ENCODE measurements around the gene GNG3.

The GNG3 gene

DNA sequence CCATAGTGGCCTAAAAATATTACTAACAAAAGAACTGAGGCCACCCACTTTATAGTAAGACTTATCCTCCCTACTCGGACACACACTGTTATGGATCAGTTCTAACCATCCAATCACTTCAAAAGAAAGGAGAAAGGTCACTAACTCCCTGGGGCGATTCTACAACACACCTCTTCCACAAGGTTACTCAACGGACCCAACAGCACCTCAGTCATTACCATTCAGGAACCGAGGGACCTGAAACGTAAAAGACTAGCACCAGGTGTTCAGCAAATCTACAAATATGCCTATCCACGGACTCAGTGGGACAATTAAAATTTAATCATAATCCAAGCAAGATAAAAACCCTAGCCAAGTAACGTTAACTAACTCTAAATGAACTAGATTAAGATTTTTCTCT is 18.2 kb downstream of the GNG3 start:
- ChIA-PET POLR2A (interaction anchor here (0.8 to 3.8 kb wide), 2 partner anchors 16 to 60 kb away, joined by 5 to 22 read pairs; partner anchors contain the start of genes C11orf98 and CSKMT), CTCF (interaction anchor here (0.6 to 1.7 kb wide), 7 partner anchors 12 to 125 kb away, joined by 3 to 5 read pairs (median 3); partner anchors contain the start of genes C11orf98 and CSKMT)
- no peak for DNase-seq
- WGBS (ENCODE audit: insufficient coverage) = 0% methylated on average over 7 of the region's 7 CpGs
- H3K9me3 ChIP-seq (ENCODE audit: control extremely low read depth in 1 of 5, control insufficient read depth in 4 of 5, insufficient read depth in 2 of 5, low read depth in 1 of 5, low read length in 4 of 5) = no peaks in the 10 kb centered on the region
- peaks cover 23 to 44% (median 37%) of the 10 kb centered on the region in 4 experiments for H3K4me1 ChIP-seq (ENCODE audit: control extremely low read depth in 1 of 4, control insufficient read depth in 4 of 4, insufficient read depth in 4 of 4, low read length in 3 of 4)
- H3K36me3 ChIP-seq (ENCODE audit: control insufficient read depth in 4 of 4, insufficient read depth in 4 of 4, low read length in 3 of 4) = peaks cover 17 to 48% (median 32%) of the 10 kb centered on the region in 4 experiments
- peak overlapping the region in 6 of 7 experiments; percentile 83 to 100 (median 91) for H3K4me3 ChIP-seq (ENCODE audit: control insufficient read depth in 1 of 7, extremely low read depth in 1 of 7, insufficient read depth in 4 of 7, low read depth in 2 of 7, low read length in 6 of 7)
- no peaks in the 10 kb centered on the region for H3K27me3 ChIP-seq (replicated peaks in 2 of 5; ENCODE audit: control insufficient read depth in 4 of 5, insufficient read depth in 5 of 5, low read length in 4 of 5)
- peak overlapping the region; percentile 69 to 95 for H3K27ac ChIP-seq (ENCODE audit: insufficient read depth in 1 of 2, low read depth in 1 of 2, low read length in 2 of 2, poor library complexity in 1 of 2, severe bottlenecking in 2 of 2)

DNA sequence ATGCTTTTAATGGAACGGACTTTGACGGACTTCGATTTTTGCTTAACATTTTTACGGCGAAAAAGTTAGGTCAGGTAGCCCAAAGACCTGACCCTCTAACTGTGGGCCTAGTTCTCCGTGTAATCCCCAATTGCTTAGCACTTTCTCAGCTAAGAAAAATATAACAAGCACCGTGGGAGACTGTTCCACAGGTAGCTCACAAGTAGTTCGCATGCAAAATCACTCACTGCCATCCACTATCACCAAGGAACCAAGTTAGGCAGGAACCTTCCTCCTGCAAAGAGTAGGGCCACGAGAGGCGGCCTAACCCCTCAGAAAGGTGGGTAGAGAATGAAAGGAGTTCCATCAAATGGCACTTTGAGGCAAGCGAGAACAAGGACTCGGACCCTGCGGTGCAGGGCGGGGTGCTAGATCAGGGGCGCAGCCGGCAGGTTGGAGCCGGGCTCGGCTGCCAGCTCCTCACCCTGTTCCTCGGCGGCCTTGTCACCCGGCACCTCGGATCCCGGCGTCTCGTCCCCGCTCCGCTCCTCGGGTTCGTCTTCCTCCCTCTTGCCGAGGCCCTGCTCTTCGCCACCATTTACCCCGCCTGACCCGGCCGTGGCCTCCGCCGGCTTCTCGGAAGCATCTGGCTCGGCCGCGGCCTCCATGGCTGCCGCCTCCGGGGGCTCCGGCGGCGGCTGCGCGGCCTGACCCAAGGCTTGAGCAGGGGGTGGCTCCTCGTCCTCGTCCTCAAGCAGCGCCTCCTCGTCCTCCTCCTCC is 18.9 kb downstream of the GNG3 start:
- Histone ChIP-seq H3K27me3 (replicated peaks in 2 of 5; ENCODE audit: control insufficient read depth in 4 of 5, insufficient read depth in 5 of 5, low read length in 4 of 5) (no peaks in the 10 kb centered on the region), H3K4me1 (ENCODE audit: control extremely low read depth in 1 of 4, control insufficient read depth in 4 of 4, insufficient read depth in 4 of 4, low read length in 3 of 4) (peaks cover 23 to 47% (median 41%) of the 10 kb centered on the region in 4 experiments), H3K9me3 (ENCODE audit: control extremely low read depth in 1 of 5, control insufficient read depth in 4 of 5, insufficient read depth in 2 of 5, low read depth in 1 of 5, low read length in 4 of 5) (no peaks in the 10 kb centered on the region), H3K4me3 (ENCODE audit: control insufficient read depth in 1 of 7, extremely low read depth in 1 of 7, insufficient read depth in 4 of 7, low read depth in 2 of 7, low read length in 6 of 7) (peak overlapping the region; percentile 83 to 100 (median 89)), H3K27ac (ENCODE audit: insufficient read depth in 1 of 2, low read depth in 1 of 2, low read length in 2 of 2, poor library complexity in 1 of 2, severe bottlenecking in 2 of 2) (peak overlapping the region; percentile 69 to 95), H3K36me3 (ENCODE audit: control insufficient read depth in 4 of 4, insufficient read depth in 4 of 4, low read length in 3 of 4) (peaks cover 11 to 45% (median 27%) of the 10 kb centered on the region in 4 experiments)
- ChIA-PET POLR2A (interaction anchor here (0.7 to 3.8 kb wide), 6 partner anchors 12 to 115 kb away, joined by 3 to 22 read pairs (median 8); partner anchors contain the start of genes C11orf98, CSKMT and STX5), CTCF (interaction anchor here (0.6 to 1.7 kb wide), 11 partner anchors 9 to 124 kb away, joined by 3 to 5 read pairs (median 3); partner anchors contain the start of genes C11orf98 and CSKMT)
- DNase-seq = no peak
- under 1% methylated on average over 49 of the region's 51 CpGs for WGBS (ENCODE audit: insufficient coverage)

DNA sequence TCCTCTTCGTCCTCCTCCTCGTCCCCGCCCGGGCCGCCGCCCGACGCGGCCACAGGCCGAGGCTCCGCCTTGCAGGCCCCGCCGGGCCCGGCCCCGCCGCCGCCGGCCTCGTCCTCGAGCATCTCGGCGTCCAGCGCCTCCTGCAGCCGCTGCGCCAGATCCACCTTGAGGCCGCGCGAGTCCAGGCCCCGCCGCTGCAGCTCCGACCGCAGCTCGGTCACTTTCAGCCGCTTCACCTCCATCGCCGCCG is 19.4 kb downstream of the GNG3 start:
- peaks cover 23 to 47% (median 41%) of the 10 kb centered on the region in 4 experiments for H3K4me1 ChIP-seq (ENCODE audit: control extremely low read depth in 1 of 4, control insufficient read depth in 4 of 4, insufficient read depth in 4 of 4, low read length in 3 of 4)
- whole genome bisulfite sequencing (ENCODE audit: insufficient coverage) = 0% methylated on average over 25 of the region's 37 CpGs
- H3K27ac ChIP-seq (ENCODE audit: insufficient read depth in 1 of 2, low read depth in 1 of 2, low read length in 2 of 2, poor library complexity in 1 of 2, severe bottlenecking in 2 of 2) = peak overlapping the region; percentile 69 to 95
- no peak for DNase-seq
- H3K27me3 ChIP-seq (replicated peaks in 2 of 5; ENCODE audit: control insufficient read depth in 4 of 5, insufficient read depth in 5 of 5, low read length in 4 of 5) = no peaks in the 10 kb centered on the region
- H3K4me3 ChIP-seq (ENCODE audit: control insufficient read depth in 1 of 7, extremely low read depth in 1 of 7, insufficient read depth in 4 of 7, low read depth in 2 of 7, low read length in 6 of 7) = peak overlapping the region; percentile 83 to 100 (median 89)
- H3K9me3 ChIP-seq (ENCODE audit: control extremely low read depth in 1 of 5, control insufficient read depth in 4 of 5, insufficient read depth in 2 of 5, low read depth in 1 of 5, low read length in 4 of 5) = no peaks in the 10 kb centered on the region
- peaks cover 7 to 41% (median 22%) of the 10 kb centered on the region in 4 experiments for H3K36me3 ChIP-seq (ENCODE audit: control insufficient read depth in 4 of 4, insufficient read depth in 4 of 4, low read length in 3 of 4)
- ChIA-PET POLR2A (interaction anchor here (0.7 to 3.8 kb wide), 9 partner anchors 11 to 127 kb away, joined by 3 to 22 read pairs (median 6); partner anchors contain the start of genes STX5 and TMEM223), CTCF (interaction anchor here (0.6 to 1.7 kb wide), 8 partner anchors 9 to 50 kb away, joined by 3 to 5 read pairs (median 3); partner anchors contain the start of gene ZBTB3)

DNA sequence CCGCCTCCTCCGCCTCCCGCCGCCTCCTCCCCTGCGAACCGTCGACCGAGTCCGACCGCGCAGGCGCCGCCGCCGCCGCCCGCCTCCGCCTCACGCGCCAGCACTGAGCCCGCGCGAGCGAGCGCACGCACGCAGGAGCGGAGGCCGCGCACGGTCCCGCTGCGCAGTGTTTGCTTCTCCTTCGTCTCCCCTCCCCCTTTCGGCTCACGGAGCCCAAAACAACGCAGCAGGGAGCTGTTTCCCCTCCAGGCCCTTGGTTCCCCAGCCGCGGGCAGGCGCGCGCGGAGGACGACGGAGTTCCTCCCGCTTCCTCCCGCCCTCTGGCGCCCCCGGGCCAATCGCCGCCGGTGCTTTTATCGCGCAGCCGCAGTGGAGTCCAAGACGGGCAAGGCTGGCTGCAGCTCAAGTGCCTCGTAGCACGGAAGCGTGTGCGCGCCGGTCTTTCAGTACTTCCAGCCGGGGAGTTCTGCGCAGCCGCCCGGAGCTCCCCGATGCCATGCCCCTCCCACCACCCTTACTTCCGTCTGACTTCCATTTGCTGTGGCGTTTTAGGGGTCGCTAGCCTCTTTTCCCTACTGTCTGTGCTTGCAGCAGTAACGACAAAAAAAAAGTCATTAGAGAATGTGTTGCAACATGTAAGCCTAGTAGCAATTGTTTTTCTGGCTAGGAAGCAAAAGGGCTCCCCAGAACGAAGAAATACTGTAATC is 19.8 kb downstream of the GNG3 start, which contains the start of gene HNRNPUL2:
TSS of gene HNRNPUL2 (minus strand) at position 293 of the 707 bp plus-strand sequence. CDS start 301 bp downstream, outside the sequence.
- peak within 1 kb of the TSS; percentile 84 to 95 for H3K27ac ChIP-seq (ENCODE audit: insufficient read depth in 1 of 2, low read depth in 1 of 2, low read length in 2 of 2, poor library complexity in 1 of 2, severe bottlenecking in 2 of 2)
- peaks cover 5 to 36% (median 18%) of the 10 kb centered on the region in 4 experiments for H3K36me3 ChIP-seq (ENCODE audit: control insufficient read depth in 4 of 4, insufficient read depth in 4 of 4, low read length in 3 of 4)
- WGBS (ENCODE audit: insufficient coverage) = 0% methylated on average over 42 of the region's 72 CpGs
- no peaks in the 10 kb centered on the region for H3K9me3 ChIP-seq (ENCODE audit: control extremely low read depth in 1 of 5, control insufficient read depth in 4 of 5, insufficient read depth in 2 of 5, low read depth in 1 of 5, low read length in 4 of 5)
- peaks cover 23 to 47% (median 41%) of the 10 kb centered on the region in 4 experiments for H3K4me1 ChIP-seq (ENCODE audit: control extremely low read depth in 1 of 4, control insufficient read depth in 4 of 4, insufficient read depth in 4 of 4, low read length in 3 of 4)
- no peaks in the 10 kb centered on the region for H3K27me3 ChIP-seq (replicated peaks in 2 of 5; ENCODE audit: control insufficient read depth in 4 of 5, insufficient read depth in 5 of 5, low read length in 4 of 5)
- ChIA-PET CTCF (interaction anchor here (0.6 to 1.7 kb wide), 9 partner anchors 9 to 51 kb away, joined by 3 to 5 read pairs (median 3); partner anchors contain the start of gene ZBTB3), POLR2A (interaction anchor here (0.6 to 3.8 kb wide), 20 partner anchors 11 to 331 kb away, joined by 3 to 22 read pairs (median 4); partner anchors contain the start of genes INTS5, LBHD1, NXF1 and POLR2G)
- peak; percentile 100 for DNase-seq
- peak within 1 kb of the TSS; percentile 83 to 100 (median 89) for H3K4me3 ChIP-seq (ENCODE audit: control insufficient read depth in 1 of 7, extremely low read depth in 1 of 7, insufficient read depth in 4 of 7, low read depth in 2 of 7, low read length in 6 of 7)

DNA sequence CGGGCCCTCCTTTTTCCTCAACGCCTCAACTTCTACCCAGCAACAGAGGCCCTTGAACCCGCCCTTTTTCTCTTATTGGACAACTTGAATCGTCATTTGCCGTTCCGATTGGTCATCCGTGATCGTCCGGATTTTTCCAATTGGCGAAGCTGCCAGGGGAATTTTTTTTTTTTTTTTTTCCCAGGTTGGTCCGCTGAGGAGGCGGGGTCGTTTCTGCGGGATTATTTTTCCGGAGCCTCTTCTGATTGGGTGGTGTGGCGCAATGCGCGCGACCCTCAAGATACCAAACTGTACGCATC is 20.3 kb downstream of the GNG3 start:
- ChIA-PET CTCF (interaction anchor here (0.8 to 5.4 kb wide), 6 partner anchors 9 to 60 kb away, joined by 3 to 22 read pairs (median 3); partner anchors contain the start of genes TMEM179B and ZBTB3), POLR2A (interaction anchor here (0.6 to 3.8 kb wide), 19 partner anchors 15 to 331 kb away, joined by 3 to 22 read pairs (median 4); partner anchors contain the start of genes INTS5, LBHD1, NXF1 and POLR2G)
- H3K27me3 ChIP-seq (replicated peaks in 2 of 5; ENCODE audit: control insufficient read depth in 4 of 5, insufficient read depth in 5 of 5, low read length in 4 of 5) = no peaks in the 10 kb centered on the region
- H3K4me3 ChIP-seq (ENCODE audit: control insufficient read depth in 1 of 7, extremely low read depth in 1 of 7, insufficient read depth in 4 of 7, low read depth in 2 of 7, low read length in 6 of 7) = peak overlapping the region; percentile 83 to 100 (median 89)
- H3K4me1 ChIP-seq (ENCODE audit: control extremely low read depth in 1 of 4, control insufficient read depth in 4 of 4, insufficient read depth in 4 of 4, low read length in 3 of 4) = peaks cover 23 to 47% (median 41%) of the 10 kb centered on the region in 4 experiments
- peak; percentile 98 for DNase-seq
- peaks cover 2 to 31% (median 13%) of the 10 kb centered on the region in 4 experiments for H3K36me3 ChIP-seq (ENCODE audit: control insufficient read depth in 4 of 4, insufficient read depth in 4 of 4, low read length in 3 of 4)
- no peaks in the 10 kb centered on the region for H3K9me3 ChIP-seq (ENCODE audit: control extremely low read depth in 1 of 5, control insufficient read depth in 4 of 5, insufficient read depth in 2 of 5, low read depth in 1 of 5, low read length in 4 of 5)
- 0% methylated on average over 9 of the region's 20 CpGs for WGBS (ENCODE audit: insufficient coverage)
- H3K27ac ChIP-seq (ENCODE audit: insufficient read depth in 1 of 2, low read depth in 1 of 2, low read length in 2 of 2, poor library complexity in 1 of 2, severe bottlenecking in 2 of 2) = peak overlapping the region; percentile 84 to 95

DNA sequence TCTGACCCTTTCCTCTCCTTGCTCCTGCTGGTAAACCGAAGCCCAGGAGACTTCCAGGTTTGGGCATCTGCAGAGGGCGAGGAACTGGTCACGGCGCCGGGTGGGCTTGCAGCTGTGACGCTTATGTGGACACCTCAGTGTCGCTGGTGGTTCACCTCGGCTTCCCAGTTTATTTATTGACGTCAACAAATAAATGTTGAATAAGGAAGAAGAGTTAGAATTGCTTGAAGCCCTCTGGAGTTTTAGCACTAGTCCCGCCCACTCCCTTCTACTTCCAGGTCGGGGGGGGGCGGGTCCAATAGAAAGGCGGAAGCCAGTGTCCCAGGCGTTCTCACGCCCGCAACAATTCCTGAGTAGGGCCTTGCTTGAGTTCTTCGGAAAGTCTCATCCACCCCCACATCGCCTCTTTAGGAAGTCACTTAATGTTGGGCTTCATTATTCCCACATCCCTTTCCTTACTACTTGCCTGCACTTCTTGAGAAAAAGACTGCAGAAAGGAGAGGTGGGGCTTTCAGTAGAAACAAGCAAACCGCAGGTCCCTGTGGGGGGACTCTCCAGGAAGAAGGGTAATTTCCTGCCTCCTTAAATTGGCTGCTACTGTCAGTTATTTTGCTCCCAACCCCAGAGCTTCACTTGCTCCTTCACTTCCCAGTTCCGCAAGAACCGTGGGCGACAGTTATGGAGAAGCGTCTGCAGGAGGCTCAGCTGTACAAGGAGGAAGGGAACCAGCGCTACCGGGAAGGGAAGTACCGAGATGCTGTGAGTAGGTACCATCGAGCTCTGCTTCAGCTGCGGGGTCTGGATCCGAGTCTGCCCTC is 20.9 kb downstream of the GNG3 start, which contains the start of gene TTC9C:
TSS of gene TTC9C (plus strand) at position 316 of the 818 bp plus-strand sequence. CDS start at position 679, 363 bp downstream.
- WGBS (ENCODE audit: insufficient coverage) = 1% methylated on average over 15 of the region's 29 CpGs
- peak within 1 kb of the TSS; percentile 83 to 100 (median 89) for H3K4me3 ChIP-seq (ENCODE audit: control insufficient read depth in 1 of 7, extremely low read depth in 1 of 7, insufficient read depth in 4 of 7, low read depth in 2 of 7, low read length in 6 of 7)
- H3K4me1 ChIP-seq (ENCODE audit: control extremely low read depth in 1 of 4, control insufficient read depth in 4 of 4, insufficient read depth in 4 of 4, low read length in 3 of 4) = peaks cover 23 to 47% (median 41%) of the 10 kb centered on the region in 4 experiments
- peaks cover 2 to 32% (median 12%) of the 10 kb centered on the region in 4 experiments for H3K36me3 ChIP-seq (ENCODE audit: control insufficient read depth in 4 of 4, insufficient read depth in 4 of 4, low read length in 3 of 4)
- DNase-seq = peak; percentile 87 to 94 (median 92)
- H3K27ac ChIP-seq (ENCODE audit: insufficient read depth in 1 of 2, low read depth in 1 of 2, low read length in 2 of 2, poor library complexity in 1 of 2, severe bottlenecking in 2 of 2) = peak within 1 kb of the TSS; percentile 84 to 95
- ChIA-PET POLR2A (interaction anchor here (0.7 to 3.8 kb wide), 14 partner anchors 19 to 176 kb away, joined by 3 to 22 read pairs (median 4); partner anchors contain the start of genes INTS5, LBHD1, NXF1 and POLR2G), CTCF (interaction anchor here (0.6 to 5.4 kb wide), 4 partner anchors 38 to 159 kb away, joined by 3 to 22 read pairs (median 3); partner anchors contain the start of gene TMEM179B)
- no peaks in the 10 kb centered on the region for H3K27me3 ChIP-seq (replicated peaks in 2 of 5; ENCODE audit: control insufficient read depth in 4 of 5, insufficient read depth in 5 of 5, low read length in 4 of 5)
- no peaks in the 10 kb centered on the region for H3K9me3 ChIP-seq (ENCODE audit: control extremely low read depth in 1 of 5, control insufficient read depth in 4 of 5, insufficient read depth in 2 of 5, low read depth in 1 of 5, low read length in 4 of 5)

Data from common myeloid progenitor, CD34-positive (primary cell).